Right lobe of liver (tissue), 4 donors: ENCODE results near the gene TMEM18.

Experiments
- POLR2A ChIP-seq: fragments of 450-650 bp; IDR thresholded peaks from one replicate; pipeline ENCODE4 v1.6.1; 2017; ENCODE audit warnings: antibody characterized with exemption, mild to moderate bottlenecking
- TF ChIP-seq, protein P1 (sequence below), 4 donors: fragments of 200-600 bp in 3 of 4; fragments of 450-650 bp in 1 of 4; IDR thresholded peaks; one replicate each; pipeline versions ENCODE4 v1.5.1 to v1.8.0; 2016 to 2022; ENCODE audit warnings: antibody characterized with exemption in 4 of 4, mild to moderate bottlenecking in 2 of 4
- donor health status: DM: no; HTN: no; CAD: no.
- donor health status: DM: no; HTN: no; CAD: no.
- donor health status: DM: no; HTN: yes; CAD: no.

DNA sequence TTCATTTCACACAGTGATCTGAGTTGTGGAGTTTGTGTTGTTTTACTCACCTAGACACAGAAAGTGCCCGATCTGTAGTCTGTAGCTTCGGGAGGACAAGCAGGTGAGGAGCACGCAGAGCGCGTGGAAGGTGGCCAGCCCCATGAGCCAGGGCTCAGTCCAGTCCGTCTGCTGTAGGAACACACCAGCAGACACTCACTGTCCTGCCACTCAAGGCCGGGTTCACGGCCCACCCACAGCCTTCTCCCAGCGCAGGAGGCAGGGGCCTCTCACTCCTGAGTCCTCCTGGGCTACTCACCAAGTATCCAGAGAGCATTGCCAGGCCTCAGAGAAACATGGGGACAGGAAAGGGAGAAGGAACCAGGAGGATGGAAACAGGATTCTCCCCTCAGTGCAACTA is 1.7 kb downstream of the TMEM18 start:
- TF ChIP-seq POLR2A: no peak
- TF ChIP-seq, protein P1, sequence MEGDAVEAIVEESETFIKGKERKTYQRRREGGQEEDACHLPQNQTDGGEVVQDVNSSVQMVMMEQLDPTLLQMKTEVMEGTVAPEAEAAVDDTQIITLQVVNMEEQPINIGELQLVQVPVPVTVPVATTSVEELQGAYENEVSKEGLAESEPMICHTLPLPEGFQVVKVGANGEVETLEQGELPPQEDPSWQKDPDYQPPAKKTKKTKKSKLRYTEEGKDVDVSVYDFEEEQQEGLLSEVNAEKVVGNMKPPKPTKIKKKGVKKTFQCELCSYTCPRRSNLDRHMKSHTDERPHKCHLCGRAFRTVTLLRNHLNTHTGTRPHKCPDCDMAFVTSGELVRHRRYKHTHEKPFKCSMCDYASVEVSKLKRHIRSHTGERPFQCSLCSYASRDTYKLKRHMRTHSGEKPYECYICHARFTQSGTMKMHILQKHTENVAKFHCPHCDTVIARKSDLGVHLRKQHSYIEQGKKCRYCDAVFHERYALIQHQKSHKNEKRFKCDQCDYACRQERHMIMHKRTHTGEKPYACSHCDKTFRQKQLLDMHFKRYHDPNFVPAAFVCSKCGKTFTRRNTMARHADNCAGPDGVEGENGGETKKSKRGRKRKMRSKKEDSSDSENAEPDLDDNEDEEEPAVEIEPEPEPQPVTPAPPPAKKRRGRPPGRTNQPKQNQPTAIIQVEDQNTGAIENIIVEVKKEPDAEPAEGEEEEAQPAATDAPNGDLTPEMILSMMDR (IDR thresholded peaks at IDR 0.05): no peak
